CD14-positive monocyte (primary cell): ENCODE results near the gene WDFY3. TPM values are rescaled to one million over a fixed set of nuclear protein-coding genes. Genes with fewer than 3 reads are reported as not detected.

ENCODE experiments used
- DNase-seq, 3 donors: peaks; one replicate each; pipeline ENCODE4 v3.0.0-alpha.2; 2011 to 2022
- H2AFZ ChIP-seq: 2 replicates; pipeline ENCODE4 v1.6.0; 2012; ENCODE audit warnings: mild to moderate bottlenecking, low read depth, low read length, inconsistent platforms; ENCODE audit not compliant: insufficient read depth, poor library complexity, severe bottlenecking
- H3K27ac ChIP-seq, 2 donors: 1 replicate in 1 of 2; 2 replicates in 1 of 2; pipeline ENCODE4 v1.5.1; 2012 to 2013; ENCODE audit warnings: low read length in 2 of 2, control low read depth in 1 of 2, inconsistent platforms in 1 of 2, low read depth in 1 of 2, mild to moderate bottlenecking in 1 of 2
- H3K27me3 ChIP-seq, 2 donors: one replicate each; pipeline versions ENCODE4 v1.6.0 to v1.6.1; 2011 to 2013; ENCODE audit warnings: low read length in 2 of 2; ENCODE audit not compliant: control insufficient read depth in 2 of 2, insufficient read depth in 2 of 2
- H3K36me3 ChIP-seq, 2 donors: replicated peaks in 1 of 2; 1 replicate in 1 of 2; 2 replicates in 1 of 2; pipeline versions ENCODE4 v1.5.1 to v1.6.1; 2012 to 2013; ENCODE audit warnings: low read length in 2 of 2, control low read depth in 1 of 2, inconsistent platforms in 1 of 2, mild to moderate bottlenecking in 1 of 2; ENCODE audit not compliant: insufficient read depth in 2 of 2, control insufficient read depth in 1 of 2
- H3K4me1 ChIP-seq, 2 donors: 1 replicate in 1 of 2; 2 replicates in 1 of 2; pipeline versions ENCODE4 v1.5.1 to v1.6.1; 2012 to 2013; ENCODE audit warnings: low read length in 2 of 2, control low read depth in 1 of 2, inconsistent platforms in 1 of 2, mild to moderate bottlenecking in 1 of 2, moderate library complexity in 1 of 2; ENCODE audit not compliant: insufficient read depth in 2 of 2, control insufficient read depth in 1 of 2
- H3K4me2 ChIP-seq: replicated peaks from 2 replicates; pipeline ENCODE3; 2012; ENCODE audit warnings: low read length, moderate library complexity, mild to moderate bottlenecking; ENCODE audit not compliant: poor library complexity, severe bottlenecking; ENCODE audit errors: extremely low read depth
- H3K4me3 ChIP-seq, 3 experiments: fragments of 200-600 bp in 1 of 3; sonication (generic) in 1 of 3; replicated peaks in 1 of 3; 1 replicate in 2 of 3; 2 replicates in 1 of 3; pipeline ENCODE4 v1.5.1; 2011 to 2013; ENCODE audit warnings: low read length in 3 of 3, mild to moderate bottlenecking in 3 of 3, control low read depth in 2 of 3, low read depth in 2 of 3, inconsistent platforms in 1 of 3, moderate library complexity in 1 of 3
- H3K79me2 ChIP-seq: 2 replicates; pipeline ENCODE4 v1.6.0; 2012; ENCODE audit warnings: mild to moderate bottlenecking, control low read depth, inconsistent platforms, low read length, moderate library complexity; ENCODE audit not compliant: insufficient read depth
- H3K9ac ChIP-seq: 2 replicates; pipeline ENCODE4 v1.6.0; 2017; ENCODE audit warnings: low read length, mild to moderate bottlenecking; ENCODE audit not compliant: insufficient read depth, poor library complexity, severe bottlenecking
- H3K9me3 ChIP-seq, 2 donors: replicated peaks in 1 of 2; 1 replicate in 1 of 2; 2 replicates in 1 of 2; pipeline versions ENCODE4 v1.5.1 to v1.6.1; 2012 to 2013; ENCODE audit warnings: low read length in 2 of 2, control low read depth in 1 of 2; ENCODE audit not compliant: control insufficient read depth in 1 of 2, insufficient read depth in 1 of 2
- H4K20me1 ChIP-seq: 2 replicates; pipeline ENCODE4 v1.6.0; 2012; ENCODE audit warnings: mild to moderate bottlenecking, low read length, control low read depth, moderate library complexity; ENCODE audit not compliant: insufficient read depth
- H3K27ac Mint-ChIP-seq, 7 donors: one replicate each; pipeline ENCODE4 v1.8.0; 2020; ENCODE audit warnings: mild to moderate bottlenecking in 7 of 7, mixed read lengths in 7 of 7, moderate library complexity in 6 of 7, inconsistent platforms in 2 of 7
- H3K27me3 Mint-ChIP-seq, 3 donors: one replicate each; pipeline ENCODE4 v1.8.0; 2021 to 2022; ENCODE audit warnings: low read depth in 3 of 3, mild to moderate bottlenecking in 3 of 3, mixed read lengths in 3 of 3, moderate library complexity in 3 of 3, inconsistent platforms in 1 of 3
- H3K36me3 Mint-ChIP-seq, 2 donors: one replicate each; pipeline ENCODE4 v1.8.0; 2020; ENCODE audit warnings: mixed read lengths in 2 of 2, inconsistent platforms in 1 of 2, mild to moderate bottlenecking in 1 of 2
- H3K4me1 Mint-ChIP-seq: one replicate; pipeline ENCODE4 v1.8.0; 2020; ENCODE audit warnings: mild to moderate bottlenecking, mixed read lengths
- H3K4me3 Mint-ChIP-seq, 2 donors: one replicate each; pipeline ENCODE4 v1.8.0; 2020; ENCODE audit warnings: mild to moderate bottlenecking in 2 of 2, mixed read lengths in 2 of 2, moderate library complexity in 1 of 2
- H3K9me3 Mint-ChIP-seq, 7 donors: one replicate each; pipeline ENCODE4 v1.8.0; 2020 to 2022; ENCODE audit warnings: mixed read lengths in 7 of 7, mild to moderate bottlenecking in 6 of 7, moderate library complexity in 6 of 7, inconsistent platforms in 2 of 7
- WGBS: methylation state at CpG from one replicate; pipeline ENCODE4 v1.1.5; 2013; ENCODE audit warnings: missing lambda C conversion rate; ENCODE audit not compliant: insufficient coverage; 5-methylcytosine and 5-hydroxymethylcytosine counted together
- intact Hi-C, 2 donors: fragments of 100-400 bp; cut with micrococcal nuclease; formaldehyde crosslinking; loops; one replicate each; pipeline versions ENCODE4 v1.15.0 to v1.15.1; 2023
- polyA plus RNA-seq, 3 donors: library from polyadenylated mRNA; depleted of rRNA in 1 of 3; unstranded in 2 of 3; stranded (reverse) in 1 of 3; fragments of 300-500 nt in 2 of 3; fragments of >200 nt in 1 of 3; fragmentation: Illumina TruSeq in 2 of 3; gene quantifications; 1 replicate in 2 of 3; 2 replicates in 1 of 3; pipeline ENCODE4 v1.2.3, GENCODE V29; 2012 to 2021
- TF ChIP-seq, protein P1 (sequence below): fragments of 200-600 bp; IDR thresholded peaks from one replicate; pipeline ENCODE4 v1.8.0; 2022; ENCODE audit warnings: antibody characterized with exemption, mild to moderate bottlenecking

The WDFY3 gene
- polyA plus RNA-seq, 3 donors, result 5.6 to 35.5 (median 5.9) TPM

DNA sequence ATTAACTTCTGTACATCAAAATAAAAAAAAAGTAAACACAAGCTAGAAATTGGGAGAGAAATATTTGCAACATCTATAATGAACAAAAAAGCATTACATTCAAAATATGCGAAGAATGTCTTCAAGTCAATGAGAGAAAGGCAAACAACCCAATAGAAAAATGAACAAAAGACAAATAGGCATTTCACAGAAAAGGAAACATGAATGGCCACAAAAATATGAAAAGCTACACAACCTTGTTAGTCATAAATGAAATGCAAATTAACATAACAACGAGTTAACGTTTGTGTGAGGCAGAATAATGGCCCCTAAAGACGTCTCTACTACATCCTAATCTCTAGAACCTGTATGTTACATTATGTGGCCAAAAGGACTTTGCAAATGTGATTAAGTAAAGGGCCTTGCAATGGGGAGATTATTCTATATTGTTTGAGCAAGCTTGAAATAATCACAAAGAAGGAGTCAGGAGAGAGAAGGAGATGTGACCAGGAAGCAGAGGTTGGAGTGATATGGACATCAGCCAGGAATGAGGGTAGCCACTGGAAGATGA is 86.8 kb downstream of the WDFY3 start:
- DNase-seq, result no peak
- Histone ChIP-seq H3K27ac (peak overlapping the region in 1 of 2 donors; percentile 67), H3K4me1 (peaks cover 0 to 5% of the 10 kb centered on the region in 2 donors), H3K9ac (no peak overlapping the region), H2AFZ (no peak overlapping the region), H3K27me3 (no peaks in the 10 kb centered on the region), H3K79me2 (no peaks in the 10 kb centered on the region), H3K9me3 (no peaks in the 10 kb centered on the region), H3K36me3 (peaks cover 7 to 49% of the 10 kb centered on the region in 2 donors), H4K20me1 (peaks cover 6% of the 10 kb centered on the region), H3K4me2 (no peak overlapping the region), H3K4me3 (no peak overlapping the region)
- no peaks in the 10 kb centered on the region for H3K27me3 Mint-ChIP-seq
- H3K9me3 Mint-ChIP-seq, result no peaks in the 10 kb centered on the region
- peaks cover 25 to 45% of the 10 kb centered on the region in 2 donors for H3K36me3 Mint-ChIP-seq
- intact Hi-C loops, result no loop called here
- no CpG with 5 or more reads among the region's 4 CpGs for WGBS
- H3K4me1 Mint-ChIP-seq, result peaks cover 14% of the 10 kb centered on the region
- TF ChIP-seq, protein P1, sequence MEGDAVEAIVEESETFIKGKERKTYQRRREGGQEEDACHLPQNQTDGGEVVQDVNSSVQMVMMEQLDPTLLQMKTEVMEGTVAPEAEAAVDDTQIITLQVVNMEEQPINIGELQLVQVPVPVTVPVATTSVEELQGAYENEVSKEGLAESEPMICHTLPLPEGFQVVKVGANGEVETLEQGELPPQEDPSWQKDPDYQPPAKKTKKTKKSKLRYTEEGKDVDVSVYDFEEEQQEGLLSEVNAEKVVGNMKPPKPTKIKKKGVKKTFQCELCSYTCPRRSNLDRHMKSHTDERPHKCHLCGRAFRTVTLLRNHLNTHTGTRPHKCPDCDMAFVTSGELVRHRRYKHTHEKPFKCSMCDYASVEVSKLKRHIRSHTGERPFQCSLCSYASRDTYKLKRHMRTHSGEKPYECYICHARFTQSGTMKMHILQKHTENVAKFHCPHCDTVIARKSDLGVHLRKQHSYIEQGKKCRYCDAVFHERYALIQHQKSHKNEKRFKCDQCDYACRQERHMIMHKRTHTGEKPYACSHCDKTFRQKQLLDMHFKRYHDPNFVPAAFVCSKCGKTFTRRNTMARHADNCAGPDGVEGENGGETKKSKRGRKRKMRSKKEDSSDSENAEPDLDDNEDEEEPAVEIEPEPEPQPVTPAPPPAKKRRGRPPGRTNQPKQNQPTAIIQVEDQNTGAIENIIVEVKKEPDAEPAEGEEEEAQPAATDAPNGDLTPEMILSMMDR, result no peak
- no peak overlapping the region for H3K4me3 Mint-ChIP-seq
- H3K27ac Mint-ChIP-seq, result peak overlapping the region in 6 of 7 donors; percentile 78 to 92 (median 83)

DNA sequence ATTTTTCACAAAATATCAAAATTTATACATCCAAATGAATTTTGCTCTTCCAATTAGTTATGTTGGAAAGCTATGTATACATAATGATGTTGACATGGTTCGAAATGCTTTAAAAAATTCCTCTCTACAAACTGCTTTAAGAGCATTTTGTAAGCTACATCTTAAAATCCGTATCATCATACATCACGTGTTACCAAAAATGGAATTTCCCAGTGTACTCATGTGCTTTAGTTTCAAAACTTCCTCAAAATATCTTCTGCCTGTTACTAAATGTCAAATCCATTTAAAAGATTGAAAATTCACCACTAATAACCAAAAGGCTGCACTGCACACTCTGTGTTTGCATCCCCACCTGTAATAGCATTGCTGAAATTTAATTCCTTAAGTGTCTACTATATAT is 87.9 kb downstream of the WDFY3 start:
- no peaks in the 10 kb centered on the region for H3K9me3 Mint-ChIP-seq
- H3K4me3 Mint-ChIP-seq, result no peak overlapping the region
- H3K27me3 Mint-ChIP-seq, result no peaks in the 10 kb centered on the region
- no peak overlapping the region for H3K4me3 ChIP-seq
- no peaks in the 10 kb centered on the region for H3K79me2 ChIP-seq
- peaks cover 29 to 51% of the 10 kb centered on the region in 2 donors for H3K36me3 Mint-ChIP-seq
- DNase-seq, result peak; percentile 66 to 91 (median 66)
- TF ChIP-seq, protein P1, result no peak
- H3K9me3 ChIP-seq, result no peaks in the 10 kb centered on the region
- peaks cover 6% of the 10 kb centered on the region for H4K20me1 ChIP-seq
- WGBS, result 14% methylated on average over 2 of the region's 3 CpGs
- H3K27ac Mint-ChIP-seq, result peak overlapping the region; percentile 73 to 92 (median 83)
- no peak overlapping the region for H3K4me2 ChIP-seq
- peaks cover 5 to 52% of the 10 kb centered on the region in 2 donors for H3K36me3 ChIP-seq
- no peak overlapping the region for H3K9ac ChIP-seq
- intact Hi-C loops, result no loop called here
- H3K4me1 ChIP-seq, result peaks cover 0 to 5% of the 10 kb centered on the region in 2 donors
- no peaks in the 10 kb centered on the region for H3K27me3 ChIP-seq
- H3K27ac ChIP-seq, result peak overlapping the region in 1 of 2 donors; percentile 67
- H2AFZ ChIP-seq, result no peak overlapping the region
- peaks cover 14% of the 10 kb centered on the region for H3K4me1 Mint-ChIP-seq
